ENCODE results near the gene ALK.

GRCh38 chr2:29447513-29447912, 473.9 kb downstream of the ALK start:
- TF ChIP-seq CTCF (conservative IDR thresholded peaks at IDR 0.05; ENCODE audit: low read depth in 2 of 2): no peak
- no peak for TF ChIP-seq REST (IDR thresholded peaks at IDR 0.05; ENCODE audit: unreplicated experiment)
- TF ChIP-seq EZH2phosphoT487 (IDR thresholded peaks at IDR 0.05; ENCODE audit: unreplicated experiment): no peak
- no peak for TF ChIP-seq POLR2AphosphoS5 (IDR thresholded peaks at IDR 0.05; ENCODE audit: low read depth)
- no peak for TF ChIP-seq EZH2 (IDR thresholded peaks at IDR 0.05; ENCODE audit: low read depth, unreplicated experiment)
- TF ChIP-seq CREB1 (CRISPR knock-in tag; IDR thresholded peaks at IDR 0.05; ENCODE audit: low read depth): no peak
